HEK293T (cell line): ENCODE data around the gene CYSLTR2.

Experiments
- ARNT ChIP-seq: fragments of 450-650 bp; IDR thresholded peaks from 2 replicates; pipeline ENCODE4 v1.6.1; 2017; ENCODE audit warnings: mild to moderate bottlenecking
- BHLHE40 ChIP-seq: fragments of 450-650 bp; IDR thresholded peaks from 2 replicates; pipeline ENCODE4 v1.6.1; 2016; ENCODE audit warnings: mild to moderate bottlenecking, moderate library complexity, borderline replicate concordance
- FOXM1 ChIP-seq: fragments of 450-650 bp; IDR thresholded peaks from 2 replicates; pipeline ENCODE4 v1.6.1; 2017; ENCODE audit warnings: mild to moderate bottlenecking, borderline replicate concordance
- LEF1 ChIP-seq: fragments of 450-650 bp; IDR thresholded peaks from 2 replicates; pipeline ENCODE4 v1.6.1; 2017; ENCODE audit warnings: mild to moderate bottlenecking, borderline replicate concordance
- SP1 ChIP-seq: fragments of 450-650 bp; IDR thresholded peaks from 2 replicates; pipeline ENCODE4 v1.6.1; 2017
- SUZ12 ChIP-seq: fragments of 450-650 bp; IDR thresholded peaks from 2 replicates; pipeline ENCODE4 v1.6.1; 2016; ENCODE audit warnings: mild to moderate bottlenecking

- TF ChIP-seq SP1 (no peak), SUZ12 (no peak), ARNT (no peak), FOXM1 (no peak), BHLHE40 (no peak), LEF1 (no peak)
These were observed 33.5 kb downstream of the CYSLTR2 start for GRCh38 chr13:48687249-48687648.
